ENCODE data around the gene AGAP3. TPM values are rescaled to one million over a fixed set of nuclear protein-coding genes. Genes with fewer than 3 reads are reported as not detected.
"Not testable (repeated sequence)": the region's sequence is repeated elsewhere in the genome, so short reads cannot be mapped to it uniquely, and the experiment has no call there.

Gene AGAP3
- total RNA-seq, 1 experiment from 2014 or later = 115 TPM

GRCh38 chr7:151039850-151040548 is 46.3 kb upstream of the AGAP3 start:
- TF ChIP-seq CTCF (conservative IDR thresholded peaks at IDR 0.05; ENCODE audit: low read depth, low read length) = no peak
- TF ChIP-seq EZH2 (IDR thresholded peaks at IDR 0.05; ENCODE audit: borderline replicate concordance, low read depth, low read length, poor library complexity, severe bottlenecking) = no peak
- no peaks in the 10 kb centered on the region for H3K9me3 ChIP-seq (ENCODE audit: low read depth, low read length, poor library complexity, severe bottlenecking)
- no peaks in the 10 kb centered on the region for H3K27me3 ChIP-seq (replicated peaks; ENCODE audit: insufficient read depth, low read depth, low read length, poor library complexity)
- CTCF ChIA-PET = no interaction called here
- H3K27ac ChIP-seq (ENCODE audit: low read depth, low read length, poor library complexity, severe bottlenecking) = no peak overlapping the region
- no TSS peak for BruUV-seq (replicated peaks)
- H3K4me1 ChIP-seq (ENCODE audit: insufficient read depth, low read length, poor library complexity, severe bottlenecking) = peaks cover 9% of the 10 kb centered on the region
- no peak for DNase-seq (ENCODE audit: low spot score)
- POLR2A ChIA-PET (ENCODE audit: low non-redundant PET) = no interaction called here
- intact Hi-C loops (cut with micrococcal nuclease; ENCODE audit: unreplicated experiment) = no loop called here
- H3K36me3 ChIP-seq (ENCODE audit: insufficient read depth, low read length, poor library complexity, severe bottlenecking) = no peaks in the 10 kb centered on the region
- H3K4me3 ChIP-seq (ENCODE audit: low read depth, low read length, poor library complexity, severe bottlenecking) = no peak overlapping the region

GRCh38 chr7:151040616-151041375 is 45.5 kb upstream of the AGAP3 start:
- no TSS peak for BruUV-seq (replicated peaks)
- POLR2A ChIA-PET (ENCODE audit: low non-redundant PET) = no interaction called here

GRCh38 chr7:151043449-151043848 is 42.8 kb upstream of the AGAP3 start:
- H3K27ac ChIP-seq (ENCODE audit: low read depth, low read length, poor library complexity, severe bottlenecking); H3K36me3 ChIP-seq (ENCODE audit: insufficient read depth, low read length, poor library complexity, severe bottlenecking); CTCF ChIA-PET; H3K4me1 ChIP-seq (ENCODE audit: insufficient read depth, low read length, poor library complexity, severe bottlenecking); POLR2A ChIA-PET (ENCODE audit: low non-redundant PET); H3K9me3 ChIP-seq (ENCODE audit: low read depth, low read length, poor library complexity, severe bottlenecking); H3K27me3 ChIP-seq (replicated peaks; ENCODE audit: insufficient read depth, low read depth, low read length, poor library complexity); H3K4me3 ChIP-seq (ENCODE audit: low read depth, low read length, poor library complexity, severe bottlenecking); DNase-seq (ENCODE audit: low spot score); BruUV-seq (replicated peaks); intact Hi-C loops (cut with micrococcal nuclease; ENCODE audit: unreplicated experiment): not testable (repeated sequence)

More at GRCh38 chr7:151040616-151041375, 45.5 kb upstream of the AGAP3 start:
- CTCF ChIA-PET = no interaction called here
- H3K36me3 ChIP-seq (ENCODE audit: insufficient read depth, low read length, poor library complexity, severe bottlenecking) = no peaks in the 10 kb centered on the region
- no peak for DNase-seq (ENCODE audit: low spot score)
- no peak overlapping the region for H3K27ac ChIP-seq (ENCODE audit: low read depth, low read length, poor library complexity, severe bottlenecking)
- H3K4me3 ChIP-seq (ENCODE audit: low read depth, low read length, poor library complexity, severe bottlenecking) = no peak overlapping the region
- no peak for TF ChIP-seq EZH2 (IDR thresholded peaks at IDR 0.05; ENCODE audit: borderline replicate concordance, low read depth, low read length, poor library complexity, severe bottlenecking)
- TF ChIP-seq CTCF (conservative IDR thresholded peaks at IDR 0.05; ENCODE audit: low read depth, low read length) = no peak
- no peaks in the 10 kb centered on the region for H3K27me3 ChIP-seq (replicated peaks; ENCODE audit: insufficient read depth, low read depth, low read length, poor library complexity)
- no peaks in the 10 kb centered on the region for H3K9me3 ChIP-seq (ENCODE audit: low read depth, low read length, poor library complexity, severe bottlenecking)
- H3K4me1 ChIP-seq (ENCODE audit: insufficient read depth, low read length, poor library complexity, severe bottlenecking) = peaks cover 9% of the 10 kb centered on the region
- intact Hi-C loops (cut with micrococcal nuclease; ENCODE audit: unreplicated experiment) = no loop called here
